Measurements from ENCODE around the gene OPN3. TPM values are rescaled to one million over a fixed set of nuclear protein-coding genes. Genes with fewer than 3 reads are reported as not detected.

OPN3 gene
- total and polyA plus RNA-seq, 9 of the 15 experiments (the other 6 are each of a cell fraction or from before 2014, with no cell fraction given) = 4.2 to 34.6 (median 17.0) TPM

DNA sequence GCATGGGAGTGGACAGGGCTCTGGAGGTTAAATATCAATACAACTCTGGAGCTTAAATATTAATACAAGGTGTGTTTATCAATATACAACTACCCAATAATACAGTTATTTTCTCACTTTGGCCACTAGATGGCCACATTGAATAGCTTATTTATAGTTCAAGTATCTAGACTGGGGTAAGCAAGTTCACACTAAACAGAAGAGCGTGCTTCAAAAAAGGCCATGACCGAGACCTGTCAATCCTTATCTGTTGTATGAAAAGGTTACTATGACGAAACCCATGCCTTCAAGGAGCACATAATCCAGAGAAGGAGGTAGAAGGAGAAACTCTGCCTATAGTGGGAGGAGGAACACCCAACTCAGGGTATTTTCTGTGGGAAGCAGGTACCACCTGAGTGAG, 29.1 kb downstream of the OPN3 start (continued):
- TF ChIP-seq, protein P1, sequence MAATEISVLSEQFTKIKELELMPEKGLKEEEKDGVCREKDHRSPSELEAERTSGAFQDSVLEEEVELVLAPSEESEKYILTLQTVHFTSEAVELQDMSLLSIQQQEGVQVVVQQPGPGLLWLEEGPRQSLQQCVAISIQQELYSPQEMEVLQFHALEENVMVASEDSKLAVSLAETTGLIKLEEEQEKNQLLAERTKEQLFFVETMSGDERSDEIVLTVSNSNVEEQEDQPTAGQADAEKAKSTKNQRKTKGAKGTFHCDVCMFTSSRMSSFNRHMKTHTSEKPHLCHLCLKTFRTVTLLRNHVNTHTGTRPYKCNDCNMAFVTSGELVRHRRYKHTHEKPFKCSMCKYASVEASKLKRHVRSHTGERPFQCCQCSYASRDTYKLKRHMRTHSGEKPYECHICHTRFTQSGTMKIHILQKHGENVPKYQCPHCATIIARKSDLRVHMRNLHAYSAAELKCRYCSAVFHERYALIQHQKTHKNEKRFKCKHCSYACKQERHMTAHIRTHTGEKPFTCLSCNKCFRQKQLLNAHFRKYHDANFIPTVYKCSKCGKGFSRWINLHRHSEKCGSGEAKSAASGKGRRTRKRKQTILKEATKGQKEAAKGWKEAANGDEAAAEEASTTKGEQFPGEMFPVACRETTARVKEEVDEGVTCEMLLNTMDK (IDR thresholded peaks at IDR 0.05; ENCODE audit: borderline replicate concordance, insufficient read depth, low read depth, low read length, poor library complexity, severe bottlenecking) = no peak
- TF ChIP-seq, protein P2, sequence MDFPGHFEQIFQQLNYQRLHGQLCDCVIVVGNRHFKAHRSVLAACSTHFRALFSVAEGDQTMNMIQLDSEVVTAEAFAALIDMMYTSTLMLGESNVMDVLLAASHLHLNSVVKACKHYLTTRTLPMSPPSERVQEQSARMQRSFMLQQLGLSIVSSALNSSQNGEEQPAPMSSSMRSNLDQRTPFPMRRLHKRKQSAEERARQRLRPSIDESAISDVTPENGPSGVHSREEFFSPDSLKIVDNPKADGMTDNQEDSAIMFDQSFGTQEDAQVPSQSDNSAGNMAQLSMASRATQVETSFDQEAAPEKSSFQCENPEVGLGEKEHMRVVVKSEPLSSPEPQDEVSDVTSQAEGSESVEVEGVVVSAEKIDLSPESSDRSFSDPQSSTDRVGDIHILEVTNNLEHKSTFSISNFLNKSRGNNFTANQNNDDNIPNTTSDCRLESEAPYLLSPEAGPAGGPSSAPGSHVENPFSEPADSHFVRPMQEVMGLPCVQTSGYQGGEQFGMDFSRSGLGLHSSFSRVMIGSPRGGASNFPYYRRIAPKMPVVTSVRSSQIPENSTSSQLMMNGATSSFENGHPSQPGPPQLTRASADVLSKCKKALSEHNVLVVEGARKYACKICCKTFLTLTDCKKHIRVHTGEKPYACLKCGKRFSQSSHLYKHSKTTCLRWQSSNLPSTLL (IDR thresholded peaks at IDR 0.05) = no peak
- no peak for TF ChIP-seq SMARCE1 (IDR thresholded peaks at IDR 0.05)
- TF ChIP-seq ZNF274 (IDR thresholded peaks at IDR 0.05; ENCODE audit: borderline replicate concordance, low read depth, low read length) = no peak
- no peak for TF ChIP-seq EZH2 (IDR thresholded peaks at IDR 0.05; ENCODE audit: borderline replicate concordance, low read depth, low read length)
- no peak for TF ChIP-seq SAP30 (IDR thresholded peaks at IDR 0.05; ENCODE audit: borderline replicate concordance, insufficient read depth, low read depth, low read length, poor library complexity, severe bottlenecking)
- TF ChIP-seq POLR2B (IDR thresholded peaks at IDR 0.05; ENCODE audit: low read depth, partially characterized antibody) = no peak
- no peak for TF ChIP-seq POU5F1 (IDR thresholded peaks at IDR 0.05; ENCODE audit: borderline replicate concordance, low read depth, low read length, partially characterized antibody)
- no peak for TF ChIP-seq BRF1 (IDR thresholded peaks at IDR 0.05; ENCODE audit: borderline replicate concordance, extremely low read depth, insufficient read length)
- TF ChIP-seq FOXP1 (CRISPR knock-in tag; IDR thresholded peaks at IDR 0.05) = no peak
- TF ChIP-seq, protein P3, sequence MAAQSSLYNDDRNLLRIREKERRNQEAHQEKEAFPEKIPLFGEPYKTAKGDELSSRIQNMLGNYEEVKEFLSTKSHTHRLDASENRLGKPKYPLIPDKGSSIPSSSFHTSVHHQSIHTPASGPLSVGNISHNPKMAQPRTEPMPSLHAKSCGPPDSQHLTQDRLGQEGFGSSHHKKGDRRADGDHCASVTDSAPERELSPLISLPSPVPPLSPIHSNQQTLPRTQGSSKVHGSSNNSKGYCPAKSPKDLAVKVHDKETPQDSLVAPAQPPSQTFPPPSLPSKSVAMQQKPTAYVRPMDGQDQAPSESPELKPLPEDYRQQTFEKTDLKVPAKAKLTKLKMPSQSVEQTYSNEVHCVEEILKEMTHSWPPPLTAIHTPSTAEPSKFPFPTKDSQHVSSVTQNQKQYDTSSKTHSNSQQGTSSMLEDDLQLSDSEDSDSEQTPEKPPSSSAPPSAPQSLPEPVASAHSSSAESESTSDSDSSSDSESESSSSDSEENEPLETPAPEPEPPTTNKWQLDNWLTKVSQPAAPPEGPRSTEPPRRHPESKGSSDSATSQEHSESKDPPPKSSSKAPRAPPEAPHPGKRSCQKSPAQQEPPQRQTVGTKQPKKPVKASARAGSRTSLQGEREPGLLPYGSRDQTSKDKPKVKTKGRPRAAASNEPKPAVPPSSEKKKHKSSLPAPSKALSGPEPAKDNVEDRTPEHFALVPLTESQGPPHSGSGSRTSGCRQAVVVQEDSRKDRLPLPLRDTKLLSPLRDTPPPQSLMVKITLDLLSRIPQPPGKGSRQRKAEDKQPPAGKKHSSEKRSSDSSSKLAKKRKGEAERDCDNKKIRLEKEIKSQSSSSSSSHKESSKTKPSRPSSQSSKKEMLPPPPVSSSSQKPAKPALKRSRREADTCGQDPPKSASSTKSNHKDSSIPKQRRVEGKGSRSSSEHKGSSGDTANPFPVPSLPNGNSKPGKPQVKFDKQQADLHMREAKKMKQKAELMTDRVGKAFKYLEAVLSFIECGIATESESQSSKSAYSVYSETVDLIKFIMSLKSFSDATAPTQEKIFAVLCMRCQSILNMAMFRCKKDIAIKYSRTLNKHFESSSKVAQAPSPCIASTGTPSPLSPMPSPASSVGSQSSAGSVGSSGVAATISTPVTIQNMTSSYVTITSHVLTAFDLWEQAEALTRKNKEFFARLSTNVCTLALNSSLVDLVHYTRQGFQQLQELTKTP (IDR thresholded peaks at IDR 0.05; ENCODE audit: low read depth in 1 of 2, partially characterized antibody in 2 of 2) = no peak
- no peak for TF ChIP-seq ZFP30 (CRISPR knock-in tag; IDR thresholded peaks at IDR 0.05; ENCODE audit: borderline replicate concordance)
- TF ChIP-seq NBN (IDR thresholded peaks at IDR 0.05; ENCODE audit: low read depth) = no peak
- TF ChIP-seq ZNF695 (CRISPR knock-in tag; IDR thresholded peaks at IDR 0.05) = no peak
- TF ChIP-seq HDAC8 (tag; IDR thresholded peaks at IDR 0.05) = no peak
- TF ChIP-seq ZNF766 (CRISPR knock-in tag; conservative IDR thresholded peaks at IDR 0.05) = no peak
- TF ChIP-seq LCOR (CRISPR knock-in tag; IDR thresholded peaks at IDR 0.05) = no peak
- TF ChIP-seq MEF2D (tag; conservative IDR thresholded peaks at IDR 0.05; ENCODE audit: low read depth) = no peak
- TF ChIP-seq, protein P4, sequence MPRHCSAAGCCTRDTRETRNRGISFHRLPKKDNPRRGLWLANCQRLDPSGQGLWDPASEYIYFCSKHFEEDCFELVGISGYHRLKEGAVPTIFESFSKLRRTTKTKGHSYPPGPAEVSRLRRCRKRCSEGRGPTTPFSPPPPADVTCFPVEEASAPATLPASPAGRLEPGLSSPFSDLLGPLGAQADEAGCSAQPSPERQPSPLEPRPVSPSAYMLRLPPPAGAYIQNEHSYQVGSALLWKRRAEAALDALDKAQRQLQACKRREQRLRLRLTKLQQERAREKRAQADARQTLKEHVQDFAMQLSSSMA (CRISPR knock-in tag; IDR thresholded peaks at IDR 0.05) = no peak
- TF ChIP-seq SMAD1 (IDR thresholded peaks at IDR 0.05; ENCODE audit: low read depth, low read length, partially characterized antibody) = no peak
